A549 treated with ZK216348 at 1 μM for 4 hours (cell line): ENCODE results near the gene ADGRG7. TPM values are rescaled to one million over a fixed set of nuclear protein-coding genes. Genes with fewer than 3 reads are reported as not detected.

Source experiments
- total RNA-seq: library from RNA; stranded (reverse); fragments of 200-300 nt; extraction: Qiagen RNA extraction; gene quantifications from 5 replicates; pipeline ENCODE4 v1.2.3, GENCODE V29; 2022; ENCODE audit warnings: low read depth

ADGRG7 gene, protein sequence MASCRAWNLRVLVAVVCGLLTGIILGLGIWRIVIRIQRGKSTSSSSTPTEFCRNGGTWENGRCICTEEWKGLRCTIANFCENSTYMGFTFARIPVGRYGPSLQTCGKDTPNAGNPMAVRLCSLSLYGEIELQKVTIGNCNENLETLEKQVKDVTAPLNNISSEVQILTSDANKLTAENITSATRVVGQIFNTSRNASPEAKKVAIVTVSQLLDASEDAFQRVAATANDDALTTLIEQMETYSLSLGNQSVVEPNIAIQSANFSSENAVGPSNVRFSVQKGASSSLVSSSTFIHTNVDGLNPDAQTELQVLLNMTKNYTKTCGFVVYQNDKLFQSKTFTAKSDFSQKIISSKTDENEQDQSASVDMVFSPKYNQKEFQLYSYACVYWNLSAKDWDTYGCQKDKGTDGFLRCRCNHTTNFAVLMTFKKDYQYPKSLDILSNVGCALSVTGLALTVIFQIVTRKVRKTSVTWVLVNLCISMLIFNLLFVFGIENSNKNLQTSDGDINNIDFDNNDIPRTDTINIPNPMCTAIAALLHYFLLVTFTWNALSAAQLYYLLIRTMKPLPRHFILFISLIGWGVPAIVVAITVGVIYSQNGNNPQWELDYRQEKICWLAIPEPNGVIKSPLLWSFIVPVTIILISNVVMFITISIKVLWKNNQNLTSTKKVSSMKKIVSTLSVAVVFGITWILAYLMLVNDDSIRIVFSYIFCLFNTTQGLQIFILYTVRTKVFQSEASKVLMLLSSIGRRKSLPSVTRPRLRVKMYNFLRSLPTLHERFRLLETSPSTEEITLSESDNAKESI
- not detected in 5 replicates for total RNA-seq

DNA sequence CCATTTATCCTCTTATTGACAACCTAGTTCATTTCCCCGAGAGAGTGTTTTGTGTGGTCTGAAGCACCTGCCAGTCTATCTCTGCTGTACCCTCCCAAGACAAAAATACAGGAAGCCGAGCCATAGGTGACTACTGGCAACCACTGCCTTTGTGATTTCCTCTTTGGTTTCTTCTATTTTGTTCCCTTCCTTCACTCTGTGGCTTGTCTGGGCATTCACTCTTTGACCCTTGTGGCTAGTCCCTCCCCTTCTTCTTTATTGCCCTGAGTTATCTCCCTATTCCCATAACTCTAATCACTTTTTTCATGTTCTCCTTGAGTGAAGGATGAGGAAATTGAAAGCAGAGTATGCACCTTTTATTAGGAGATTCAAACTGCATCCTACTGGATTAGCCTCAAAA is at the start of gene ADGRG7:
ADGRG7 (plus strand) TSS at position 297 of the 400 bp plus-strand sequence. CDS start 256 bp downstream, outside the sequence.

DNA sequence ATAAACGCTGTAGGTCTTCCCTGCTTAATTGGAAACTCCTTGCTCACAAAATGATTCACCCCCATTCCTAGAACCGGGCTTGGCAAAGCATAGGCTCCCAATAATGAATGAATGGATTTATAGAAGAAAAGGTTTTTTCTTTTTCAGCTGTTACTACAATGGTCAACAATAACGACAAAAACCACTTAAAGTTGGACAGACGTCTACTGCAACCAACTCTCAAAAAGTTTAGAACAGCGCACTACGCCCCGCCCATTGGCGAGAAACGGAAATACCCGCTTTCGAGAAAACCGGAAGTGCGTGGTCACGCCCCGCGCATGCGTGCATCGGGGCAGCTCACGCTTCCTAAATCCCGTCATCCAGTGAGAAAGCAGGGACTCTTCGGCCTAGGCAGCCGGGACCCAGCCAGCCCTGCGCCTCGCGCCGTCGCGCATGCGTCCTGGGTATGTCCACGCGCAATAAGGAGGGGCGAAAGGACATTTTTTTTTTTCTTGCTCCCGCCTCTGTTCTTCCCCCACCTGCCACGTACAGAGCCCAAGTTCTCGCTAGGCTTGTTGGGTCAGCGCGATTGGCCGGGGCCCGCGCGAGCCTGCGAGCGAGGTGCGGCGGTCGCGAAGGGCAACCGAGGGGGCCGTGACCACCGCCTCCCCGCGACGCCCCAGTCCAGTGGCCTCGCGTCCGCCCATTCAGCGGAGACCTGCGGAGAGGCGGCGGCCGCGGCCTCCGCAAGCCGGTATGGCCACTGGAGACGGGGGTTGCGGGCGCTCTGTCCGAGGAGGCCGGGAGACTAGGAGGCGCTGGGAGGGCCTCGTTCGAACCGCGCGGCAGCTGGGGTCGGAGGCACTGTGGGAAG is 99.8 kb downstream of the ADGRG7 start, which contains the start of gene TFG:
TFG (plus strand) TSS at position 506 of the 853 bp plus-strand sequence. CDS start 4,192 bp downstream, outside the sequence.

Other genes starting within 250 kb of the ADGRG7 start
- gene TOMM70, start 208.5 kb upstream of the ADGRG7 start, total RNA-seq, result 38.7 to 63.6 TPM (median 46.8 TPM) in 5 replicates
- 0.64 to 1.4 TPM (median 0.79 TPM) in 5 replicates for gene LNP1, start 208.1 kb upstream of the ADGRG7 start, total RNA-seq
- 2.0 to 4.0 TPM (median 2.7 TPM) in 5 replicates for gene TMEM45A, start 117.0 kb upstream of the ADGRG7 start, total RNA-seq
- gene TFG, start 99.9 kb downstream of the ADGRG7 start, total RNA-seq, result 116 to 157 TPM (median 147 TPM) in 5 replicates